ENCODE results near the gene CLASP1.
"Not testable (repeated sequence)": the region's sequence is repeated elsewhere in the genome, so short reads cannot be mapped to it uniquely, and the experiment has no call there.

The CLASP1 gene

GRCh38 chr2:121334581-121335293 lies 314.5 kb downstream of the CLASP1 start:
- no peak for DNase-seq (ENCODE audit: low read depth in 2 of 3, low spot score in 2 of 3)

GRCh38 chr2:121333834-121334558 lies 315.3 kb downstream of the CLASP1 start:
- DNase-seq (ENCODE audit: low read depth in 2 of 3, low spot score in 2 of 3) = no peak

- no peak for DNase-seq (ENCODE audit: low read depth in 2 of 3, low spot score in 2 of 3)
Observed at GRCh38 chr2:121333231-121333630, 316.0 kb downstream of the CLASP1 start.

DNA sequence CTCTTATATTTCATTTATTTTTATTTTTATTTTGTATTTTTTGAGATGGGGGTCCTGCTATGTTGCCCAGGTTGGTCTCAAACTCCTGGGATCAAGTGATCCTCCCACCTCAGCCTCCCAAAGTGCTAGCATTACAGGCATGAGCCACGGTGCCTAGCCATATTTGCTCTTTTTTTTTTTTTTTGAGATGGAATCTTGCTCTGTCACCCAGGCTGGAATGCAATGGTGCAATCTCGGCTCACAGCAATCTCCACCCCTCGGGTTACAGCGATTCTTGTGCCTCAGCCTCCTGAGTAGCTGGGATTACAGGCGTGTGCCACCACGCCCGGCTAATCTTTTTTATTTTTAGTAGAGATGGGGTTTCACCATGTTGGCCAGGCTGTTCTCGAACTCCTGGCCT lies 317.9 kb downstream of the CLASP1 start:
- not testable (repeated sequence) for DNase-seq (ENCODE audit: low read depth in 2 of 3, low spot score in 2 of 3)

DNA sequence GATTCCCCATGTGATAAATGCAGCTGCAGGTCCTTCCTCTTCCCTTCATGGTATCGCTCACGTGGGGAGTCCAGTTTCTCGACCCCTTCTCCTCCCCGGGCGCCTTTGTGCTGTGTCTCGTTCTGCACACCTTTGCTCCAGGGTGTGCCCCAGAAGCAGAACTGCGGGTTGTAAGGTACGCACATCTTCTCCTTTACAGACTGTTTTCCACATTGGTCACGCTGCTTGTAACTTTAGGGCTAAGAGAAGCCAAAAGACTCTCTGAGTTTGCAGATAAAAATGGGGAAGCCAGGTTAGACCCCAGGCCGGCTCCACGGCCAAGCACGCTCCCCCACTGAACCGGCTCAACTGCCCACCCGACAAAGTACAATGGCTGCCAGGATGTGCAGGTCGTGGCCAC lies 318.3 kb downstream of the CLASP1 start:
- DNase-seq (ENCODE audit: low read depth in 2 of 3, low spot score in 2 of 3) = no peak

GRCh38 chr2:121329786-121330185 lies 319.5 kb downstream of the CLASP1 start:
- DNase-seq (ENCODE audit: low read depth in 2 of 3, low spot score in 2 of 3) = no peak

DNA sequence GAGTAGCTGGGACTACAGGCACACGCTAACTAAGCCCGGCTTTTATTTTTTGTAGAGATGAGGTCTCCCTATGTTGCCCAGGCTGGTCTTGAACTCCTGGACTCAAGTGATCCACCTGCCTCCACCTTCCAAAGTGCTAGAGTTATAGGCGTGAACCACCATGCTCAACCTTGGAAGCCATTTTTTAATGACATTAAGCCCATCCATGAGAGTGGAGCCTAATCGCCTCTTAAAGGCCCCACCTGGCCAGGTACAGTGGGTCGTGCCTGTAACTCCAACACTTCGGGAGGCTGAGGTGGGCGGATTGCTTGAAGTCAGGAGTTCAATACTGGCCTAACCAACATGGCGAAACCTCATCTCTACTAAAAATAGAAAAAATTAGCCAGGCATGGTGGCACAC lies 322.6 kb downstream of the CLASP1 start:
- DNase-seq (ENCODE audit: low read depth in 2 of 3, low spot score in 2 of 3) = no peak

DNA sequence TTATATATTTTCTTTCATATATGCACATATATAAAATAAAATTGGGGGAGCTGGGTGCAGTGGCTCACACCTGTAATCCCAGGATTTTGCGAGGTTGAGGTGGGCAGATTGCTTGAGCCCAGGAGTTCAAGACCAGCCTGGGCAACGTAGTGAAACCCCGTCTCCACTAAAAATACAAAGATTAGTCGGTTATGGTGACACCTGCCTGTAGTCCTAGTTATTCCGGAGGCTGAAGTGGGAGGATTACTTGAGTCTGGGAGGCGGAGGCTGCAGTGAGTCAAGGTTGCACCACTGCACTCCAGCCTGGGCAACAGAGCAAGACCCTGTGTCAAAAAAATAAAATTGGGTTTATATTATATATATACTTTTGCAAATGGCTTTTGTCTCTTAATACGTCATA lies 324.7 kb downstream of the CLASP1 start:
- no peak for DNase-seq (ENCODE audit: low read depth in 2 of 3, low spot score in 2 of 3)

DNA sequence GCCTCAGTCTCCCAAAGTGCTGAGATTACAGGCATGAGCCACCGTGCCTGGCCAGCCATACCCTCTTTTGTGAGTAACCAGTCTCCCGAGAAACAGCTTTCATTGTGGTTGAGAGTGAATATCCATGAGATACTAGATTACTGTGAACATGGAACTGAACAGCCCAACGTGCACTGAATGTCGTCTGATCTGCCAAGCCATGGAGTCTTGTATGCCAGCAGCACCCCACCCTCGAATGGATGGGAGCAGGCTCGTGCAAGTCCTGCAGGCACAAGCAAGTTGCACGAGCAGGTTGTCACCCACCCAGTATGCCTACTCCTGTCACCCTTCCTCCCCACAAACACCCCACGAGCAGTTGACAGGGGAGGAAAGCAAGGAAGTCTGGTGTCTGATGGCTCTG lies 327.8 kb downstream of the CLASP1 start:
- DNase-seq (ENCODE audit: low read depth in 2 of 3, low spot score in 2 of 3) = no peak

GRCh38 chr2:121319941-121320340 lies 329.3 kb downstream of the CLASP1 start:
- DNase-seq (ENCODE audit: low read depth in 2 of 3, low spot score in 2 of 3) = no peak

DNA sequence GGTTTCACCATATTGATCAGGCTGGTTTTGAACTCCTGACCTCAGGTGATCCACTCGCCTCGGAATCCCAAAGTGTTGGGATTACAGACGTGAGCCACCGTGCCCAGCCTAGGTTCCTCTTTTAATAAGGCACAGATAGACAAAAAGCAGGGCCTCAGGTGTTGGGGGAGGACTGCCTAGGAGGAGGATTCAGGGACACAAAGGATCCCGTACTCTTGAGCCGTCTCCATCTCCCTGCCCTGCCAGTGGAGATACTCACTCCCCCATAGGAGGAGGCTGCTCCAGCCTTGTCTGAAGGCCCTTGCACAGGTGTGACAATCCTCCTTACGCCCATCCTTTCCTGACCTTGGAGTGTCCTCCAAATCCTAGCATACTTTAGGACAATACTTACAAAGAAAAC lies 332.3 kb downstream of the CLASP1 start:
- no peak for DNase-seq (ENCODE audit: low read depth in 2 of 3, low spot score in 2 of 3)

- not testable (repeated sequence) for DNase-seq (ENCODE audit: low read depth in 2 of 3, low spot score in 2 of 3)
Observed at GRCh38 chr2:121313701-121314100, 335.6 kb downstream of the CLASP1 start.

DNA sequence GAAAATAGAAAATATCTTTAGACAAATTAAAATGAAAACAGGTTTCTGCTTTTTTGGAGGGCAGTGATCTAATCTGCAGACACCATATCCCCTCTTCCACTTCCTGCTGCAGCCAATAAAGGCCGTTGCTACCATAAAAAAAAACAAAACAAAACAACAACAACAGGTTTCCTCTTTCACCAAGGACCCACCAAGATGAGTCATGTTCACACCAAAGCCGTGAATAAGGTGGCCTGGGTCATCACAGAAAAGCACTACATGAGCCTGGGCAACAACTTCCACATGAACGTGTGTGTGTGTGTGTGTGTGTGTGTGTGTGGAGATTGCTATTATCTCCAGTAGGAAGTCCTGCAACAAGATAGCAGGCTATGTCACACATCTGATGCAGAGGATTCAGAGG lies 339.5 kb downstream of the CLASP1 start:
- DNase-seq (ENCODE audit: low read depth in 2 of 3, low spot score in 2 of 3) = no peak

- DNase-seq (ENCODE audit: low read depth in 2 of 3, low spot score in 2 of 3) = no peak
Observed at GRCh38 chr2:121309323-121309722, 339.9 kb downstream of the CLASP1 start.

DNA sequence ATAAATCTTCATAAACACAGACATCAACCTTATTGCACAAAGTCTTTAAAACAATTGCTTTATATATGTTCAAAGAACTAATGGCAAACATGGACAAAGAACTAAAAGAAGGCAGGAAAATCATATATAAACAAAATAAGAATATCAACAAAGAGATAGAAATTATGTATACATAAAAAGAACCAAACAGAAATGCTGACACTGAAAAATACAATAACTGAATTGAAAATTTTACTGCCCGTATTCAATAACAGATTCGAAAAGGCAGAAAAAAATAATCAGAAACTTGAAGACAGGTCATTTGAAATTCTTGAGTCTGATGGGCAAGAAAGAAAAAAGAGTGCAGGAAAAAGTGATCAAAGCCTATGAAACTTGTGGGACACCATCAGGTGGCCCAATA lies 342.2 kb downstream of the CLASP1 start:
- no peak for DNase-seq (ENCODE audit: low read depth in 2 of 3, low spot score in 2 of 3)

DNA sequence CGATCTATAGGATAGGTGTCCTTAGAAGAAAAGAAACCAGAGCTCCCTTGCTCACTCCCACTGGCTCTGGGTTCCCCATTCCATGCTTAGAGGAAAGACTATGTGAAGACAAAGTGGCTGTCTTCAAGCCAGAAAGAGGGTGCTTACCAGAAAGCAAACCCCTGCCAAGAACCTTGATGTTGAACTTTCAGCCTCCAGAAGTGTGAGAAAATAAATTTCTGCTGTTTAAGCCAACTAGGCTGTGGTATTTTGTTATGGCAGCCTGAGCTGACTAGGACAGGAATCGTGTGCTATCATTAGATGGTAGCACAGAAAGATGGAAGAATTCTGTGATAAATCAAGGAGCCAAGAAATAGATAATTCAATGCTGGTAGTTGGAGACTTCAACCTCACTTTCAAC lies 344.3 kb downstream of the CLASP1 start:
- DNase-seq (ENCODE audit: low read depth in 2 of 3, low spot score in 2 of 3) = no peak

DNA sequence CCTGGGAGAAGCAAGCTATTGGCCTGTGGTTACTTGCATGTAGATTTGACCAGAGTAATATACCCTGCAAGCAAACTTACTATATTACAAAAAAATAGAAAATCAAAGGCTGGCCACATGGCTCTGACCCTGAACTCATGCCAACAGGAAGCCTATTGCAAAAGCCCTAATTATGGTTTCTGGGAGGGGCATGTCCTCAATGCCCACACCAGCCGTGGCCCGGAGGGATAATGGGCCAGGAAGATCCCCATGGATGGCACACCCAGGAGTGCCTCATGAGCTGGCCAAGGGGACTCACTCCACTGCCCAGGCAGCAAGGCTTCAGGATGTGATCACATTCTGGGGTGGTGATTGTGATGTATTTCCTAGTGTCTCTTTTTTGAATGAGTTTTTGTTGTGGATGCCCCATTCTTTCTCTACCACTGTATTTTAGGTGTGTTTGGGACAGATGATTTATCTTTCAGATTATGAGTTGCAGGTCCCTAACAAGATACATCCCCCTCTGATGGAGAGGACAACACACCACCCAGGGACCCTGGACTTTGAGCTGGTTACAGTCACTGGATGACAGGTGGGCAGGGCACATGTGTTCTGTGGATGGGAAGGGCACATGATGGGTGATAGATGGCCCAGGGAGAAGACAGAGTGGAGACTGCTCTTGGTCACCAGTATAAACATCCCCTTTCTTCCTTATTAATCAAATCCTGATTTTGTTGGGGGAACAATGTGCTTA lies 345.6 kb downstream of the CLASP1 start:
- no peak for DNase-seq (ENCODE audit: low read depth in 2 of 3, low spot score in 2 of 3)

DNA sequence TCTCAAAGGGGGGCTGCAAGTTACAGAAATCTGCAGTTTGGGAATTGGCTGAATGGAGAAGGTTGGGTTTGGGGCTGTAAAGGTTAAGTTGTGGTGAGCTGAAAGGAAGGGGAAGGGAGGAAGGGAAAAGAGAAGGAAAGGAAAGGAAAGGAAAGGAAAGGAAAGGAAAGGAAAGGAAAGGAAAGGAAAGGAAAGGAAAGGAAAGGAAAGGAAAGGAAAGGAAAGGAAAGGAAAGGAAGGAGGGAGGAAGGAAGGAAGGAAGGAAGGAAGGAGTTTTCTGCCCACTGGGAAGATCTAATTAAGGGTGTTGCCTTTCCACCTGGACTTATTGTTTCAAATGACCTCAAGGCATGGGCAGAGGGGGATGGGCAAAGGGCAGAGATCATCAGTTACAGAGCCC lies 348.1 kb downstream of the CLASP1 start:
- not testable (repeated sequence) for DNase-seq (ENCODE audit: low read depth in 2 of 3, low spot score in 2 of 3)

DNA sequence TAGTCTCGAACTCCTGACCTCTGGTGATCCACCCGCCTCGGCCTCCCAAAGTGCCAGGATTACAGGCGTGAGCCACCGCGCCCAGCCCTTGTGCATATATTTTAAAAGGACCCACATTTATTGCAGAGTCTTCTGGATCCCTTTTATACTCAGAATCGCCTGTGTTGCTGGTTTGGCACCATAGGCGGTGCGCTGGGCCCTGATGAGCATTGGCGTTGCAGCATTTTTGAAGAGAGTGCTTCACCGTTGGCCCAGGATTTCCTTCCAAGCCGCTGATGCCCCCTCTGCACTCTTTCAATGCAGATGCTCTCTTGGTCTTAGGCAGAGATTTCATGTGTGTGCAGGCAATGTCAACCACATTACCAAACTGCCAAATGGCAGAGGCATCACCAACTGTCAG lies 350.8 kb downstream of the CLASP1 start:
- no peak for DNase-seq (ENCODE audit: low read depth in 2 of 3, low spot score in 2 of 3)

- not testable (repeated sequence) for DNase-seq (ENCODE audit: low read depth in 2 of 3, low spot score in 2 of 3)
Observed at GRCh38 chr2:121297866-121298265, 351.4 kb downstream of the CLASP1 start.

DNA sequence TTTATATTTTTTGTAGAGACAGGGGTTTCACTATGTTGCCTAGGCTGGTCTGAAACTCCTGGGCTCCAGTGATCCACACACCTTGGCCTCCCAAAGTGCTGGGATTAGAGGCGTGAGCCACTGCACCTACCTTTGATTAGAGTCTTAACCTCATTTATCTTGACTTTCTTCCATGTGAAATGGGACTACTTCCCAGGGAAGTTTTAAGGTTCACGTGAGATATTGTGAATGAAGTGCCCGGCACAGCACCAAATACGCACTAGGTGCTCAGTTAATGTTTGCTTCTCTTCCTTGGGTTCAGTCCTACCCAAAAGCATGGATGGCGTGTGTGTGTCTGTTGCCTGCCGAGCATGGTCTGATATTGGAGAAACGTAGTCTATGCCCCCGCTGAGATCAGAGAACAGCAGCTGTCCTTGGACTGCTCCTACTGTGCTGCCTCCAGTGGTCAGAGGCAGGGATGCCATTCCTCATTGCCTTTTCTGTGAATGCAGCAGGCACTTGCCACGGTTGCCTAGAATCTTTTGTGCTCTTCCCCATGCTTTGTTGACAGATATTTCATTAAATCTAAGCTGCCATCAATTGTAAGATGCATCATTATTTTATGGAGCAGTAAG lies 351.9 kb downstream of the CLASP1 start:
- DNase-seq (ENCODE audit: low read depth in 2 of 3, low spot score in 2 of 3) = no peak
